Gastroesophageal sphincter (tissue), 3 donors: ENCODE measurements around the gene TRAF3.

Source experiments
- CTCF ChIP-seq, 4 experiments: fragments of 200-600 bp in 2 of 4; fragments of 450-650 bp in 2 of 4; sonication (generic) in 1 of 4; IDR thresholded peaks; one replicate each; pipeline ENCODE4 v1.5.1; 2017 to 2019; ENCODE audit warnings: antibody characterized with exemption in 4 of 4, mild to moderate bottlenecking in 2 of 4, moderate library complexity in 2 of 4
- EP300 ChIP-seq: sonication (generic); formaldehyde crosslinking; IDR thresholded peaks from one replicate; pipeline ENCODE4 v1.6.1; 2017; ENCODE audit warnings: antibody characterized with exemption, mild to moderate bottlenecking
- POLR2A ChIP-seq, 2 donors: fragments of 450-650 bp; IDR thresholded peaks; one replicate each; pipeline ENCODE4 v1.6.1; 2017; ENCODE audit warnings: antibody characterized with exemption in 2 of 2, mild to moderate bottlenecking in 2 of 2, moderate library complexity in 1 of 2
- POLR2AphosphoS5 ChIP-seq: sonication (generic); formaldehyde crosslinking; IDR thresholded peaks from one replicate; pipeline ENCODE4 v1.6.1; 2017; ENCODE audit warnings: antibody characterized with exemption

GRCh38 chr14:102833991-102834390 lies 56.7 kb downstream of the TRAF3 start:
- TF ChIP-seq POLR2A (IDR thresholded peaks at IDR 0.05): no peak
- no peak for TF ChIP-seq CTCF (IDR thresholded peaks at IDR 0.05)
- TF ChIP-seq POLR2AphosphoS5: no peak
- no peak for TF ChIP-seq EP300
